Measurements from ENCODE around the gene XYLT1.

DNA sequence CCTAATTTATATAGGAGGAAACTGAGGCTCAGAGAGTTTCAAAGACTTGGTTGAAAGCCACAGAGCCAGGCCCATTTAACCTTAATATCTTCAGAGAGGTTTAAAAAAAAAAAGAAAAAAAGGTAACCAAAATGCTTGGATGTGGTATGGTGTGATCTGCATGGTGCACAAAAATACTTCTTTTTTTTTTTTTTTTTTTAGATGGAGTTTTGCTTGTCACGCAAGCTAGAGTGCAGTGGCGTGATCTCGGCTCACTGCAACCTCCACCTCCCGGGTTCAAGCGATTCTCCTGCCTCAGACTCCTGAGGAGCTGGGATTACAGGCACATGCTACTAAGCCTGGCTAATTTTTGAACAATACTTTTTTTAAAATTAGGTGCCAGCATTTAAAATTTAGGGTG lies 101.8 kb downstream of the XYLT1 start:
- no peak for TF ChIP-seq EZH2phosphoT487 (IDR thresholded peaks at IDR 0.05; ENCODE audit: low read depth)
- TF ChIP-seq, protein P1, sequence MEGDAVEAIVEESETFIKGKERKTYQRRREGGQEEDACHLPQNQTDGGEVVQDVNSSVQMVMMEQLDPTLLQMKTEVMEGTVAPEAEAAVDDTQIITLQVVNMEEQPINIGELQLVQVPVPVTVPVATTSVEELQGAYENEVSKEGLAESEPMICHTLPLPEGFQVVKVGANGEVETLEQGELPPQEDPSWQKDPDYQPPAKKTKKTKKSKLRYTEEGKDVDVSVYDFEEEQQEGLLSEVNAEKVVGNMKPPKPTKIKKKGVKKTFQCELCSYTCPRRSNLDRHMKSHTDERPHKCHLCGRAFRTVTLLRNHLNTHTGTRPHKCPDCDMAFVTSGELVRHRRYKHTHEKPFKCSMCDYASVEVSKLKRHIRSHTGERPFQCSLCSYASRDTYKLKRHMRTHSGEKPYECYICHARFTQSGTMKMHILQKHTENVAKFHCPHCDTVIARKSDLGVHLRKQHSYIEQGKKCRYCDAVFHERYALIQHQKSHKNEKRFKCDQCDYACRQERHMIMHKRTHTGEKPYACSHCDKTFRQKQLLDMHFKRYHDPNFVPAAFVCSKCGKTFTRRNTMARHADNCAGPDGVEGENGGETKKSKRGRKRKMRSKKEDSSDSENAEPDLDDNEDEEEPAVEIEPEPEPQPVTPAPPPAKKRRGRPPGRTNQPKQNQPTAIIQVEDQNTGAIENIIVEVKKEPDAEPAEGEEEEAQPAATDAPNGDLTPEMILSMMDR (IDR thresholded peaks at IDR 0.05; ENCODE audit: low read depth, low read length), result no peak

All from OCI-LY3 (cell line).